IMR-90 (cell line): ENCODE measurements around the gene KCTD2. TPM values are rescaled to one million over a fixed set of nuclear protein-coding genes. Genes with fewer than 3 reads are reported as not detected.

Source experiments
- ATAC-seq: fragments of 200-7000 bp; cut with Tn5 transposase; 2 replicates; pipeline ENCODE4 v1.9.1; 2020; ENCODE audit warnings: low read depth, mild to moderate bottlenecking, moderate library complexity
- BruUV-seq: library from RNA; stranded (reverse); fragments of 400-500 nt; replicated peaks from 2 replicates; lab custom pipeline; 2021; lab: Mats Ljungman, UMichigan
- CTCF ChIA-PET: fragments of 300-600 bp; formaldehyde crosslinking; extraction: SDS; loops from one replicate; lab custom pipeline; 2021; ENCODE audit warnings: antibody characterized with exemption; lab: Yijun Ruan, JAX
- POLR2A ChIA-PET: fragments of 300-600 bp; sonication (Branson Sonifier 250); formaldehyde crosslinking; loops from one replicate; lab custom pipeline; 2022; ENCODE audit warnings: antibody characterized with exemption; ENCODE audit not compliant: unreplicated experiment; lab: Charles Lee
- DNase-seq: peaks from one replicate; pipeline ENCODE4 v3.0.0; 2013
- H2AFZ ChIP-seq: replicated peaks from 2 replicates; pipeline ENCODE3; 2013; ENCODE audit warnings: low read length, mild to moderate bottlenecking; ENCODE audit not compliant: poor library complexity
- H2AK5ac ChIP-seq: 2 replicates; pipeline ENCODE4 v1.6.1; 2013; ENCODE audit warnings: low read depth, low read length, inconsistent platforms
- H2AK9ac ChIP-seq: replicated peaks from 2 replicates; pipeline ENCODE3; 2013; ENCODE audit warnings: mild to moderate bottlenecking, low read depth, low read length, moderate library complexity; ENCODE audit not compliant: poor library complexity
- H2BK120ac ChIP-seq: 2 replicates; pipeline ENCODE4 v1.6.1; 2013; ENCODE audit warnings: low read depth, low read length, inconsistent platforms
- H2BK15ac ChIP-seq: 3 replicates; pipeline ENCODE4 v1.6.1; 2013; ENCODE audit warnings: low read depth, low read length, inconsistent platforms
- H2BK20ac ChIP-seq: 2 replicates; pipeline ENCODE4 v1.6.1; 2013; ENCODE audit warnings: low read depth, mild to moderate bottlenecking, inconsistent platforms, low read length, moderate library complexity
- H2BK5ac ChIP-seq: 2 replicates; pipeline ENCODE4 v1.6.1; 2013; ENCODE audit warnings: mild to moderate bottlenecking, low read depth, low read length, inconsistent platforms; ENCODE audit not compliant: poor library complexity, severe bottlenecking
- H3K14ac ChIP-seq: replicated peaks from 2 replicates; pipeline ENCODE4 v1.6.1; 2013; ENCODE audit warnings: low read depth, low read length, inconsistent platforms
- H3K18ac ChIP-seq: 2 replicates; pipeline ENCODE4 v1.6.1; 2013; ENCODE audit warnings: low read depth, low read length, control low read depth
- H3K23ac ChIP-seq: 2 replicates; pipeline ENCODE4 v1.6.1; 2013; ENCODE audit warnings: low read depth, low read length, inconsistent platforms
- H3K27ac ChIP-seq: 2 replicates; pipeline ENCODE4 v1.5.1; 2013; ENCODE audit warnings: mild to moderate bottlenecking, control low read depth, low read length; ENCODE audit not compliant: insufficient read depth
- H3K27me3 ChIP-seq: 2 replicates; pipeline ENCODE4 v1.6.1; 2013; ENCODE audit warnings: low read length; ENCODE audit not compliant: control insufficient read depth, insufficient read depth
- H3K36me3 ChIP-seq: 2 replicates; pipeline ENCODE4 v1.6.1; 2013; ENCODE audit warnings: low read length, mixed read lengths; ENCODE audit not compliant: control insufficient read depth, insufficient read depth
- H3K4ac ChIP-seq: 2 replicates; pipeline ENCODE4 v1.6.1; 2013; ENCODE audit warnings: low read depth, low read length, inconsistent platforms
- H3K4me1 ChIP-seq: 2 replicates; pipeline ENCODE4 v1.6.1; 2013; ENCODE audit warnings: low read length, mixed read lengths; ENCODE audit not compliant: control insufficient read depth, insufficient read depth
- H3K4me2 ChIP-seq: 2 replicates; pipeline ENCODE4 v1.6.1; 2013; ENCODE audit warnings: low read depth, mild to moderate bottlenecking, control low read depth, low read length, moderate library complexity
- H3K4me3 ChIP-seq: 2 replicates; pipeline ENCODE4 v1.5.1; 2013; ENCODE audit warnings: low read depth, mild to moderate bottlenecking, control low read depth, low read length, moderate library complexity; ENCODE audit not compliant: insufficient read depth
- H3K56ac ChIP-seq: 2 replicates; pipeline ENCODE4 v1.6.1; 2013; ENCODE audit warnings: low read length, inconsistent platforms; ENCODE audit not compliant: insufficient read depth; ENCODE audit errors: extremely low read depth
- H3K79me1 ChIP-seq, 2 experiments: 2 replicates each; pipeline ENCODE4 v1.6.1; 2013; ENCODE audit warnings: low read length in 2 of 2, inconsistent platforms in 1 of 2, low read depth in 1 of 2
- H3K9ac ChIP-seq: 2 replicates; pipeline ENCODE4 v1.6.1; 2013; ENCODE audit warnings: low read depth, low read length, control low read depth
- H3K9me1 ChIP-seq: 2 replicates; pipeline ENCODE4 v1.6.1; 2013; ENCODE audit warnings: low read length, inconsistent platforms; ENCODE audit not compliant: insufficient read depth
- H3K9me3 ChIP-seq: 2 replicates; pipeline ENCODE4 v1.6.1; 2013; ENCODE audit warnings: low read length; ENCODE audit not compliant: control insufficient read depth, insufficient read depth
- H4K20me1 ChIP-seq: 2 replicates; pipeline ENCODE4 v1.6.1; 2013; ENCODE audit warnings: low read length, inconsistent platforms; ENCODE audit not compliant: insufficient read depth
- H4K5ac ChIP-seq: 2 replicates; pipeline ENCODE4 v1.6.1; 2013; ENCODE audit warnings: mild to moderate bottlenecking, low read depth, low read length, control low read depth
- H4K8ac ChIP-seq, 2 experiments: 2 replicates each; pipeline ENCODE4 v1.6.1; 2013; ENCODE audit warnings: low read depth in 2 of 2, low read length in 2 of 2, control low read depth in 1 of 2, inconsistent platforms in 1 of 2
- H4K91ac ChIP-seq: 2 replicates; pipeline ENCODE4 v1.6.1; 2013; ENCODE audit warnings: low read depth, low read length, inconsistent platforms; ENCODE audit not compliant: insufficient read depth
- BHLHE40 ChIP-seq: fragments of 150-350 bp; IDR thresholded peaks from 2 replicates; pipeline ENCODE4 v1.6.1; 2016; ENCODE audit warnings: mild to moderate bottlenecking, low read depth, low read length
- CEBPB ChIP-seq: IDR thresholded peaks from 2 replicates; pipeline ENCODE4 v1.6.1; 2012; ENCODE audit warnings: low read depth, low read length, improper control_type of control experiment
- CHD1 ChIP-seq: IDR thresholded peaks from 2 replicates; pipeline ENCODE4 v1.6.1; 2012; ENCODE audit warnings: low read depth, low read length, improper control_type of control experiment
- CTCF ChIP-seq: conservative IDR thresholded peaks from 2 replicates; pipeline ENCODE4 v1.5.1; 2012; ENCODE audit warnings: mild to moderate bottlenecking, low read depth, low read length, improper control_type of control experiment
- ELK1 ChIP-seq: fragments of 150-350 bp; IDR thresholded peaks from 2 replicates; pipeline ENCODE4 v1.6.1; 2016; ENCODE audit warnings: low read depth, mild to moderate bottlenecking, low read length, moderate library complexity, borderline replicate concordance
- FOS ChIP-seq: fragments of 150-350 bp; IDR thresholded peaks from 2 replicates; pipeline ENCODE4 v1.6.1; 2016; ENCODE audit warnings: low read depth, low read length
- MAZ ChIP-seq: IDR thresholded peaks from 2 replicates; pipeline ENCODE4 v1.6.1; 2012; ENCODE audit warnings: low read depth, mild to moderate bottlenecking, low read length, improper control_type of control experiment, moderate library complexity, borderline replicate concordance
- RAD21 ChIP-seq: IDR thresholded peaks from 2 replicates; pipeline ENCODE4 v1.6.1; 2012; ENCODE audit warnings: low read length, improper control_type of control experiment
- SMC3 ChIP-seq: fragments of 150-350 bp; IDR thresholded peaks from 2 replicates; pipeline ENCODE4 v1.6.1; 2016; ENCODE audit warnings: low read depth, mild to moderate bottlenecking, antibody characterized with exemption, low read length, moderate library complexity
- WGBS, 2 experiments: methylation state at CpG; one replicate each; pipeline versions ENCODE4 v1.1.5 to v1.1.7; 2013; ENCODE audit warnings: missing lambda C conversion rate in 2 of 2; ENCODE audit not compliant: insufficient read length in 1 of 2; ENCODE audit errors: extremely low coverage in 2 of 2; 5-methylcytosine and 5-hydroxymethylcytosine counted together
- dilution Hi-C: fragments of 300-500 bp; cut with HindIII; formaldehyde crosslinking; loops from one replicate; pipeline ENCODE4 v1.14.3; 2018; ENCODE audit warnings: low sequenced_read_pairs; ENCODE audit not compliant: unreplicated experiment
- in situ Hi-C: fragments of 300-500 bp; cut with MboI; formaldehyde crosslinking; loops from 3 replicates; pipeline ENCODE4 v1.14.3; 2019; ENCODE audit warnings: low sequenced_read_pairs, inconsistent platforms, mixed read lengths
- intact Hi-C: fragments of 100-400 bp; cut with micrococcal nuclease; formaldehyde crosslinking; loops from 2 replicates; pipeline ENCODE4 v1.10.0; 2022
- polyA plus RNA-seq, 3 experiments: library from polyadenylated mRNA; depleted of rRNA; stranded (reverse); fragments of >200 nt; gene quantifications; 2 replicates each; pipeline ENCODE4 v1.2.3, GENCODE V29; 2012; ENCODE audit warnings: low replicate concordance in 1 of 3
- total RNA-seq: library from RNA; depleted of rRNA; stranded (reverse); fragments of >200 nt; gene quantifications from 2 replicates; pipeline ENCODE4 v1.2.3, GENCODE V29; 2012

Gene KCTD2
- total and polyA plus RNA-seq, 2 of the 4 experiments (the other 2 are of a cell fraction) = 9.1 to 18.4 TPM

GRCh38 chr17:75105126-75106080, 58.4 kb downstream of the KCTD2 start:
- peaks cover 2% of the 10 kb centered on the region; the same call in 1 of the 2 replicates for H3K27me3 ChIP-seq
- H2BK5ac ChIP-seq = no peak overlapping the region
- 0 out of 2 replicates have a peak, but pooled peaks cover 1% of the 10 kb centered on the region for H3K9me1 ChIP-seq
- H4K20me1 ChIP-seq = no peaks in the 10 kb centered on the region; the same call in 1 of the 2 replicates
- no peak overlapping the region for H4K8ac ChIP-seq
- H4K5ac ChIP-seq = no peak overlapping the region
- ChIA-PET POLR2A (no interaction called here), CTCF (interaction anchor here (0.6 to 2.8 kb wide), 9 partner anchors 9 to 46 kb away, joined by 3 to 17 read pairs (median 4); no protein-coding TSS in a partner anchor)
- H2AK9ac ChIP-seq = no peak overlapping the region
- 0 out of 2 replicates have a peak, but pooled peaks cover 2% of the 10 kb centered on the region for H3K4me1 ChIP-seq
- H3K4me2 ChIP-seq = no peak overlapping the region
- BruUV-seq = no TSS peak
- ATAC-seq = peak; percentile 70
- no peak overlapping the region for H3K9ac ChIP-seq
- H3K9me3 ChIP-seq = no peaks in the 10 kb centered on the region
- intact Hi-C loops (loop anchor here (5.0 kb wide), 1 partner anchor 33 kb away; no protein-coding TSS in a partner anchor), in situ Hi-C loops (no loop called here), dilution Hi-C loops (no loop called here)
- peaks cover 4 to 6% of the 10 kb centered on the region in 2 experiments for H3K79me1 ChIP-seq
- H3K4ac ChIP-seq = no peak overlapping the region
- H3K27ac ChIP-seq = no peak overlapping the region
- peak; percentile 40 for DNase-seq
- H3K18ac ChIP-seq = no peak overlapping the region
- no peak overlapping the region for H2AFZ ChIP-seq
- H3K56ac ChIP-seq = no peak overlapping the region
- H3K23ac ChIP-seq = no peak overlapping the region
- H2BK20ac ChIP-seq = no peak overlapping the region
- H4K91ac ChIP-seq = no peak overlapping the region
- no peak overlapping the region for H2AK5ac ChIP-seq
- TF ChIP-seq BHLHE40 (no peak), CTCF (peak; percentile 65), SMC3 (peak; percentile 31), CHD1 (no peak), CEBPB (no peak), ELK1 (no peak), MAZ (no peak), FOS (no peak), RAD21 (peak; percentile 55)
- peaks cover 4% of the 10 kb centered on the region; the same call in 1 of the 2 replicates for H3K36me3 ChIP-seq
- no peak overlapping the region for H3K14ac ChIP-seq
- no peak overlapping the region for H2BK15ac ChIP-seq
- no peak overlapping the region for H3K4me3 ChIP-seq
- no peak overlapping the region for H2BK120ac ChIP-seq
- WGBS, 2 experiments = 62% methylated on average over 5 of the region's 20 CpGs; no CpG with 5 or more reads in 1 of the 2 experiments
